MCF 10A (cell line): ENCODE measurements around the gene RNF114. TPM values are rescaled to one million over a fixed set of nuclear protein-coding genes. Genes with fewer than 3 reads are reported as not detected.

Source experiments
- BruUV-seq: library from RNA; stranded (reverse); fragments of 400-500 nt; replicated peaks from 2 replicates; lab custom pipeline; 2021; lab: Mats Ljungman, UMichigan
- CTCF ChIA-PET: fragments of 300-600 bp; sonication (Branson Sonifier 250); formaldehyde crosslinking; extraction: SDS; loops from one replicate; lab custom pipeline; 2021; ENCODE audit warnings: antibody characterized with exemption, inconsistent platforms; lab: Yijun Ruan, JAX
- POLR2A ChIA-PET: fragments of 300-600, 350-650 bp; sonication (Branson Sonifier 250); formaldehyde crosslinking; extraction: SDS; loops from one replicate; lab custom pipeline; 2020; ENCODE audit warnings: antibody characterized with exemption, inconsistent platforms; lab: Yijun Ruan, JAX
- DNase-seq: peaks from one replicate; pipeline ENCODE4 v3.0.0-alpha.2; 2018; ENCODE audit not compliant: unreplicated experiment
- H3K27ac Mint-ChIP-seq: one replicate; pipeline ENCODE4 v1.8.0; 2022; ENCODE audit warnings: mild to moderate bottlenecking, low read depth, mixed read lengths; ENCODE audit not compliant: unreplicated experiment
- H3K27me3 Mint-ChIP-seq: one replicate; pipeline ENCODE4 v1.8.0; 2022; ENCODE audit warnings: mixed read lengths; ENCODE audit not compliant: insufficient read depth, unreplicated experiment
- H3K36me3 Mint-ChIP-seq: one replicate; pipeline ENCODE4 v1.8.0; 2022; ENCODE audit warnings: mild to moderate bottlenecking, moderate library complexity, mixed read lengths; ENCODE audit not compliant: insufficient read depth, unreplicated experiment
- H3K4me1 Mint-ChIP-seq: one replicate; pipeline ENCODE4 v1.8.0; 2022; ENCODE audit warnings: mixed read lengths; ENCODE audit not compliant: insufficient read depth, unreplicated experiment
- H3K4me3 Mint-ChIP-seq: one replicate; pipeline ENCODE4 v1.8.0; 2022; ENCODE audit warnings: mild to moderate bottlenecking, moderate library complexity, mixed read lengths; ENCODE audit not compliant: unreplicated experiment
- H3K9me3 Mint-ChIP-seq: one replicate; pipeline ENCODE4 v1.8.0; 2022; ENCODE audit warnings: mixed read lengths; ENCODE audit not compliant: unreplicated experiment
- CTCF ChIP-seq: fragments of 200-600 bp; IDR thresholded peaks from one replicate; pipeline ENCODE4 v1.8.0; 2022; ENCODE audit warnings: antibody characterized with exemption, mild to moderate bottlenecking; ENCODE audit not compliant: unreplicated experiment
- intact Hi-C: fragments of 100-400 bp; cut with micrococcal nuclease; formaldehyde crosslinking; loops from 2 replicates; pipeline ENCODE4 v1.14.1; 2022
- total RNA-seq: library from RNA; stranded (reverse); gene quantifications from 2 replicates; pipeline ENCODE4 v1.2.3, GENCODE V29; 2022

Gene RNF114
- total RNA-seq, 1 experiment from 2014 or later = 48.6 TPM

- no peaks in the 10 kb centered on the region for H3K27me3 Mint-ChIP-seq
- H3K9me3 Mint-ChIP-seq = no peaks in the 10 kb centered on the region
- H3K4me3 Mint-ChIP-seq = no peak overlapping the region
- intact Hi-C loops = no loop called here
- no peak for TF ChIP-seq CTCF
- CTCF ChIA-PET = interaction anchor here (0.6 to 9.4 kb wide), 6 partner anchors 9 to 97 kb away, joined by 3 to 78 read pairs (median 3); no protein-coding TSS in a partner anchor
- no peaks in the 10 kb centered on the region for H3K36me3 Mint-ChIP-seq
- H3K4me1 Mint-ChIP-seq = peaks cover 4% of the 10 kb centered on the region
- POLR2A ChIA-PET = interaction anchor here (0.9 kb wide), 1 partner anchor 73 kb away, joined by 3 read pairs; no protein-coding TSS in a partner anchor
- peak overlapping the region; percentile 37 for H3K27ac Mint-ChIP-seq
- BruUV-seq = no TSS peak
- no peak for DNase-seq
Observed at GRCh38 chr20:49987868-49988690, 51.9 kb downstream of the RNF114 start.

- Mint-ChIP-seq H3K36me3 (no peaks in the 10 kb centered on the region), H3K27ac (no peak overlapping the region), H3K27me3 (no peaks in the 10 kb centered on the region), H3K9me3 (no peaks in the 10 kb centered on the region), H3K4me3 (no peak overlapping the region), H3K4me1 (peaks cover 4% of the 10 kb centered on the region)
- ChIA-PET CTCF (interaction anchor here (0.6 to 9.4 kb wide), 4 partner anchors 10 to 181 kb away, joined by 3 to 78 read pairs (median 23); no protein-coding TSS in a partner anchor), POLR2A (interaction anchor here (0.6 kb wide), 2 partner anchors 11 to 1774 kb away, joined by 3 to 5 read pairs; no protein-coding TSS in a partner anchor)
- intact Hi-C loops = no loop called here
- no peak for TF ChIP-seq CTCF
- DNase-seq = no peak
- BruUV-seq = no TSS peak
Observed at GRCh38 chr20:49989234-49990065, 53.3 kb downstream of the RNF114 start.

DNA sequence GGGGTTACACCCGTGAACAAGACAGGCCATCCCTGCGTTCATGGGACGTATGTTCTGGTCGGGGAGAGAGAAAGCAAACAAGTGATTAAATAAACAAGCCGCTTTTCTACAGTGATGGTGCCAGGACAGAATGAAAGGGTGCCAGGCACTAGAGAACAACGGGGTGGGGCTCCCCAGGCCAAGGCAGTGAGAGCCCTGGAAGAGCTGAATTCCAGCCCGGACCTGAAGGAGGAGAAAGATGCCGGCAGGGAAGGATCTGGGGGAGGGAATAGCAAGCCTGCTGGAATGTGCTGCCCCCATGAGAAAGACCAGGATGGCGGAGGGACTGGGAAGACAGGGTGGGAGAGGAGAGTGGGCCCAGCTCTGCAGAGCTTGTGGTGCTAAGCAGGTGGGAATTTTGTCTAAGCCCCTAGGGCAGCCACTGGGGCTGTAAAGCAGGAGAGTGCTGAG, 54.1 kb downstream of the RNF114 start:
- peaks cover 4% of the 10 kb centered on the region for H3K4me1 Mint-ChIP-seq
- no peak overlapping the region for H3K4me3 Mint-ChIP-seq
- no TSS peak for BruUV-seq
- peak overlapping the region; percentile 49 for H3K27ac Mint-ChIP-seq
- H3K27me3 Mint-ChIP-seq = no peaks in the 10 kb centered on the region
- intact Hi-C loops = no loop called here
- ChIA-PET POLR2A (no interaction called here), CTCF (interaction anchor here (4.4 to 9.4 kb wide), 2 partner anchors 11 to 80 kb away, joined by 39 to 78 read pairs; no protein-coding TSS in a partner anchor)
- no peaks in the 10 kb centered on the region for H3K9me3 Mint-ChIP-seq
- H3K36me3 Mint-ChIP-seq = no peaks in the 10 kb centered on the region
- no peak for DNase-seq
- no peak for TF ChIP-seq CTCF
